GM19438 (cell line): ENCODE measurements around the gene CELF1.
"Not testable (repeated sequence)": the region's sequence is repeated elsewhere in the genome, so short reads cannot be mapped to it uniquely, and the experiment has no call there.

Experiments used
- ATAC-seq: cut with Tn5 transposase; IDR thresholded peaks from one replicate; pipeline ENCODE4 v1.9.1; 2021; ENCODE audit warnings: low read depth; ENCODE audit not compliant: unreplicated experiment

Gene CELF1

DNA sequence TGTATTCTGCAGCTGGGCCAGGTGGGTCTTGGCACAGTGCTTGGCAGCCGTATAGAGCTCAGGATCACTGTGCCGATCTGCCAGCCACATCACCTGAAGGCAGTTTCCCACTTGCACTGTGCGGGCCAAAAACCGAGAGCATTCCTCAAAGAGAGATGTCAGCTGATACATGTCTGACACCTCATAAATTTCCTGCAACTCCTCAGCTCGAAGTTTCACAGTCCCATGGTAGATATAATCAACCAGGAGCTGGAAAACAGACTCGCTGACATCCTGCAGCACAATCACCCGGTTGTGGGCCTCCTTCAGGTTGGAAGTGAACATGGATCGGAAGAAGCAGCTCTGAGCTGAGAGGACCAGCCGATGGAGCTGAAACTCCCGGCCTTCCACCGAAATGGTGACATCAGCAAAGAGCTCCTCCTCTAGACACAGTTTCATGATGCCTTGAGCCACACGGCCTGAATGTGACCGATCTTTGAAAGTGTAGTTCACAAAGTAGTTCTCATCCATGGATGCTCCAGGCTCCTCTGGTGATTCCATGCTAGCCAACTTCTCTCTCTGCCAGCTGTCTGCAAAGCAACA, 24.6 kb upstream of the CELF1 start:
- ATAC-seq = no peak

DNA sequence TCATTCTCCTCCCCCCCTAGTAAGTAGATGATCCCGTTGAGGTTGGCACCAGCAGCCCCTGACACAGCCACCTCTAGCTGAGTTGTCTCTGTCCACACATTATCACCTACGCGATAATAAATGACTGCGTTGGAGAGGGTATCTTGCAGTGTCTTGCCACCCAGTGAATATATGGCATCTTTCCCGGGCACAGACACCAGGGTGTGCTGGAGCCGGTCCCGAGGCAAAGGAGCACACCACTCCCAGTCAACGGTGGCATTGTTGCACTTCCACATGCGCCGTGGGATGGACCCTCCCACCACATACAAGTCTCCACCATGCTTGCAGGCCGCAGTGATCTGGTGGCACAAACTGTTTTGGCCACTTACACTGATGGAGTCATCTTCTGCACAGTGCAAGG, 20.4 kb upstream of the CELF1 start:
- ATAC-seq = no peak

DNA sequence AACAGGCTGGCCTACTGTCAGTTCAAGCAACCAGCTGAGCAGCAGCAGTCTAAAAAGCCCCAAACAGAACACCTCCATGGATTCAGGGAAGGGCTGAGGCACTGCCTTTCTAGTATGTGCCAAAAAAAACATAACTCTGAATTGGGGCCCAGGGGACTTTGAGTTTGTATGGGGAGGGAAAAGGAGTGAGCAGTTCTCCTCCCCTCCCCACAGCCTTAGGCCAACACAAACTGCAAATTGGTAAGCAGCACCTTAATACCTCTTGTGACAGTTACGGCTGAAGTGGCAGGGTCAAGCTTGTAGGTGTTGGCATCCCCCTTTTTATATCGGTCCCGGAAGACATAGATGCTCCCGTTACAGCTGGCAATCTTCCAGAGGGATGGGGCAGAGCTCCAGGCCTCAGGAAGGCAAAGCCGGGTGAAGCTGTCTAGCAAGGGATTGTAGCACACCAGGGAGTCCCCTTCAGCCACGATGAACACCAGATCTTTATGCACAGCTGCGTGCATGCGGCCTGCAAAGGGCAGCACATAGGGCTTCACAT, 19.9 kb upstream of the CELF1 start:
- ATAC-seq = no peak

DNA sequence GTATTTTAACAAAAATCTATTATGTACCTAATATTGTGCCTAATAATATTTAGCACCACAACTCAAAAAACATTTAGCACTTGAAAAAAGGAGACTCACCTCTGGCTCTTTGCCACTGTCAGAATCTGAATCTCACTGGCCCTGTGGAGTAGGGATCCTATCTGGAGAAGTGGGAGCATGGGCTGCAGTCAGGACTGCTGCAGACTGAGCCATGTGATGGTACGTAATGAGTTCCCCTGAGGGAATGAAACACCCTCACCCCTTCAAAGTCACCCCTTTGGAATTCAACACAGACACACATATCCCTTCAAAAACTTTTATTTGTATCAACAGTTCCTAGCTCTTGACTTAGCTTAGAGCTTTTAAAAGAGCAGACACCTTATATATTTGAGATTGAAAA, 19.0 kb upstream of the CELF1 start:
- ATAC-seq = no peak

DNA sequence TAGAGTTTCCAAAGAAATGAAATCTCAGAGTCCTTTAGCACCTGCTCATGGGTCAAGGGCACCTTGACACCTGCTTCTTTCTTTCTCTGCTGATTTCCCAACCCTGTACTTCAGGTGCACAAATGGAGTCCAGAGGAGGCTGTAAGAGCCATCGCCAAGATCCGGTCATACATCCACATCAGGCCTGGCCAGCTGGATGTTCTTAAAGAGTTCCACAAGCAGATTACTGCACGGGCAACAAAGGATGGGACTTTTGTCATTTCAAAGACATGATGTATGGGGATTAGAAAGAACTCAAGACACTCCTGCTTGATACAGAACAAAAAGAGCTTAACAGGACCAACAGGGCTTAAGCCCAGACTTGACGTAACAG, 18.4 kb upstream of the CELF1 start:
- ATAC-seq = no peak

DNA sequence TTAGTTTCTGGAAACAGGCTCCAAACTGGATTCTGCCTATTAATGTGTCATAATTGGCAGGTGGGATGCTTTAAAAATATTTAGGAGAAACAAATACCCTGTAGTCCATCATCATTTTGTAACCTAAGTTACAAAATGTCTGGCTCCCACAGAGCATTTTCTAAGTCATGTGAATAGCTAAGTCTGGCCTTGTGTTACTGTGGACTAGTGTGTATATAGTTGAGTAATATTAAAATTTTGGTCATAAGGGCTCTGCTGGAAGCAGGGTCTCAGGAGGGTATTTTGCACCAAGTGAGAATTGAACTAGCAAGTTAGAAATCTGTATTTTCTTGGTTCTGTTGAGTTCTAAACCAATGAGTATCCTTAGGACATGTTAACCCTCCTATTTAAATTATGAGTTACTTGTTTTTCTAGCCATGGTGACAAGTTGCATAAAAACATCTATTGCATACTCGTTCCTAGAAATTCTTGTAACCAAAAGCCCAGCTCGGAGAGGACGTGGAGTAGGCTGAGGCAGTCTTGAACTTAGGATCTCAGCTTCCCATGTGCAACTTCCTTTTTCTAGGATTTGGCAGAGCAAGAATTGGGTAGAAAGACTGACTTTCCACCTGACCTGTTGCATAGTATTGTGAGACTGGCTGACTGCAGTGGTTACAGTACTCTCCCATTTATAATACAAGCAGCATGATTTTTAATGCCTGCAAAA, 17.9 kb upstream of the CELF1 start:
- ATAC-seq = no peak

DNA sequence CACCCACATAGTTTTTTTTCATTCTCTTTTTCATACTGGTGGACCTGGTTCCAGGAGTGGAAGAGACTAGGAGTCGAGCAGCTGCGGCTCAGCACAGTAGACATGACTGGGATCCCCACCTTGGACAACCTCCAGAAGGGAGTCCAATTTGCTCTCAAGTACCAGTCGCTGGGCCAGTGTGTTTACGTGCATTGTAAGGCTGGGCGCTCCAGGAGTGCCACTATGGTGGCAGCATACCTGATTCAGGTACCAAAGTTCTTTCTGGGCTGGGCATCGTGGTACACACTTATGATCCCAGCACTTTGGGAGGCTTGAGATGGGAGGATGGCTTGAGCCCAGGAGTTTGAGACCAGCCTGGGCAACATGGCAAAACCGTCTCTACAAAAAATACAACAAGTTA, 16.7 kb upstream of the CELF1 start:
- ATAC-seq = no peak

DNA sequence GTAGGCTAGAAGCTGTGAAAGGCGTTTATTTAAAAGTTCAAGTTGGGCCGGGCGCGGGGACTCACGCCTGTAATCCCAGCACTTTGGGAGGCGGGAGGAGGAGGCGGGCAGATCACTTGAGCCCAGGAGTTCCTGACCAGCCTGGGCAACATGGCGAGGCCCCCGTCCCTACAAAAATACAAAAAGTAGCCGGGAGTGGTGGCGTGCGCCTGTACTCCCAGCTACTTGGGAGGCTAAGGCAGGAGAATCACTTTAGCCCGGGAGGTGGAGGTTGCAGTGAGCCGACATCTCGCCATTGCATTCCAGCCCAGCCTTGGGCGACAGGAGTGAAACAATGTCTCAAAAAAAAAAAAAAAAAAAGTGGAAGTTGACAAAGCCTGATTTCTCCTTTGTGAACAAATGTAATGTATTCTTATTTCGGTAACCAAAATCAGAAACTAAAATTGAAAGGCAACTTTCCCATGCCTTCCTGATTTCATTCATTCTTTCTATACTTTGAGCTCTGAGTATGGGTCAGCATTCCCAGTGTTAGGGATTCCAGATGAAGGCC, 13.3 kb upstream of the CELF1 start:
- ATAC-seq = no peak

DNA sequence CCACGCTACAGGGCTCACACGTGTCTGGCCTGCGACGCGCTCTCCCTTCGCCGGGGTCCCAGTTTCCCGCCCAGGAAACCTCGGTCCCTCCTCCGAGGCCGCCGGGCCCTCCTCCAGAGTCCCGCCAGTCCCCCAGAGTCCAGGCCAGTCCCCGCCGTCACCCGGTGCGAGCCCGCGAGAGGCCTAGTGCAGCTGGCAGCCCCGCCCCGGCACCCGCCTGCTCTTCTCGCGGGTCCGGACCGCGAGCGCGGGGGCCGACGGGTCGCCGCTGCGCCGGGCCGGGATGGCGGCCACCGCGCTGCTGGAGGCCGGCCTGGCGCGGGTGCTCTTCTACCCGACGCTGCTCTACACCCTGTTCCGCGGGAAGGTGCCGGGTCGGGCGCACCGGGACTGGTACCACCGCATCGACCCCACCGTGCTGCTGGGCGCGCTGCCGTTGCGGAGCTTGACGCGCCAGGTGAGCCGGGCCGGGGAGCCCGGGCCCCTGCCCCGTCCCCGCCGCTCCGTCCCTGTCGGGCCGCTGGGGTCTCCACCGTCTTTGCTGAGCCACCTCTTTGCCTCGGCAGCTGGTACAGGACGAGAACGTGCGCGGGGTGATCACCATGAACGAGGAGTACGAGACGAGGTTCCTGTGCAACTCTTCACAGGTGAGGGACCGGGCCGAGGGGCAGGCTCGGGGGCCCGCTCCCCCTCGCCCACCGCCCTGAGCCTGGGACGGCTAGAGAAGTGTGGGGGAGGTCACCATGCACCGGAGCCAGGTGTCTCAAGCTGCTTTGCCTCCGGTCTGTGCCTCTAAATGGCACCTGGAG, 12.6 kb upstream of the CELF1 start, which contains the start of gene PTPMT1:
Gene PTPMT1 (plus strand): TSS at position 260 of the 809 bp plus-strand sequence. CDS start 24 bp downstream, at position 284.
- peak; percentile 83 for ATAC-seq

DNA sequence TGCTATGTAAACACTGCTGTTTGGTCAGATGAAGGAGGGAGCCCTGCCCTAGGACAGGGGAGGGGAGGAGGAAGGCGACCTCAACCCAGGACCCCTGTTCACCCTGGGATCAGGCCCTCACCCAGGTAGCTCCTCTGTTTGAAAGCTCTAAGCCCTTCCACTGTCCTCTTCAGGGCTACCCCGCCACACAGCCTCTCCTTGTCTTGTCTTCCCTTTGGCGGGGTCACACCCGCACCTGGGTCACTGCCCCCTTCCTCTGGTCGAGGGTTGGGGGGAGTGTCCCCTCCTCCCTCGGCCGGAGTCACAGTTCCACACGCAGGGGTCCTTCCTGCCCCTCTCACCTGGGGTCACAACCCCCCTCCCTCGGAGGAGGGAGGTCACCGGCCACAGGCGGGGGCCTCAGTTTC, 12.0 kb upstream of the CELF1 start:
- ATAC-seq = peak; percentile 21

DNA sequence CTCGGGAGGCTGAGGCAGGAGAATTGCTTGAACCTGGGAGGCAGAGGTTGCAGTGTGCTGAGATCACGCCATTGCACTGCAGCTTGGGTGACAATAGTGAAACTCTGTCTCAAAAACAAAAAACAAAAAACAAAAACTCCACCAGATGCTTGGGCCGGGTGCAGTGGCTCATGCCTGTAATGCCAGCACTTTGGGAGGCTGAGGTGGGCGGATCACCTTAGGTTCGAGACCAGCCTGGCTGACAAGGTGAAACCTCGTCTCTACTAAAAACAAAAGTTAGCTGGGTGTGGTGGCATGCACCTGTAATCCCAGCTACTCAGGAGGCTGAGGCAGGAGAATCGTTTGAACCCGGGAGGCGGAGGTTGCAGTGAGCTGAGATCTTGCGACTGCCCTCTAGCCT, 11.4 kb upstream of the CELF1 start:
- not testable (repeated sequence) for ATAC-seq

DNA sequence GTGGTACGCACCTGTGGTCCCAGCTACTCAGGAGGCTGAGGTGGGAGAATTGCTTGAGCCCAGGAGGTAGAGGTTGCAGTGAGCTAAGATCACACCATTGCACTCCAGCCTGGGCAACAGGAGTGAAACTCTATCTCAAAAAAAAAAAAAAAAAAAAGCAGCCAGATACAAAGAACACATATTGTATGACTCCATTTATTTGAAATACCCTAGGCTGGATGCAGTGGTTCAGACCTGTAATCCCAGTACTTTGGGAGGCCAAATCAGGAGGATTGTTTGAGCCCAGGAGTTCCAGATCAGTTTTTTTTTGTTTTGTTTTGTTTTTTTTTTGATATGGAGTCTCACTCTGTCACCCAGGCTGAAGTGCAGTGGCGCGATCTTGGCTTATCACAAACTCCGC, 9.5 kb upstream of the CELF1 start:
- ATAC-seq = not testable (repeated sequence)

DNA sequence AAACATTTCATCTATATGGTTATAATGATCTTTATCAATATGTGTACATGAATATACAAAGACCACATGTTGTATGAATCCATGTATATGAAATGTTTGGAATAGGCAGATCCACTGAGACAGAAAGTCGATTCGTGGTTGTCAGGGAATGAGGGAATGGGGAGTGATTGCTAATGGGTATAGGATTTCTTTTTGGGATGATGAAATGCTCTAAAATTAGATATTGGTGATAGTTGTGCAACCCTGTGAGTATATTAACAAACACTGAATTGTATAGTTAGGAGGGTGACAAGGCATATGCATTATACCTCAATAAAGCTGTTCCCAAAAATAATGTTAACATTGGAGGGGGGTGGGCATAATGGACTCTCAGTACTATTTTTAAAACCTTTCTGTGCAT, 7.5 kb upstream of the CELF1 start:
- no peak for ATAC-seq

DNA sequence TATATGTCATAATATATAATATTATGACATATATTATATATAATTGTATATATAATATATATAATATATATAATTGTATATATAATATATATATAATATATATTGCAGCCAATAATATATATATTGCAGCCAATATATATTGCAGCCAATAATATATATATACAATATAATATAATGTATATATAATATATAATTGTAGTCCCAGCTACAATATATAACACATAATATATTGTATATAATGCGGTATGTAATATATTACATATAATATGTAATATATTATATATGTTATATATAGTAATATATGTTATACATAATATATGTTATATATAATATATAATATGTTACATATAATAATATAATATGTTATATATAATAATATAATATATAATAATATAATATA, 5.8 kb upstream of the CELF1 start:
- ATAC-seq = no peak

DNA sequence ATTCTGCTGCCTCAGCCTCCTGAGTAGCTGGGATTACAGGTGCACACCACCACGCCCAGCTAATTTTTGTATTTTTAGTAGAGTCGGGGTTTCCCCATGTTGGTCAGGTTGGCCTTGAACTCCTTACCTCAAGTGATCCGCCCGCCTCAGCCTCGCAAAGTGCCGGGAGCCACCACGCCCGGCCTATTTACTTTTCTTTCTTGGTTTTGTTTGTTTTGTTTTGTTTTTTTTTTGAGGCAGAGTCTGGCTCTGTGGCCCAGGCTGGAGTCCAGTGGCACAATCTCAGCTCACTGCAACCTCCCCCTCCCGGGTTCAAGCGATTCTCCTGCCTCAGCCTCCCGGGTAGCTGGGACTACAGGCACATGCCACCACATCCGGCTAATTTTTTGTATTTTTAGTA, 4.1 kb upstream of the CELF1 start:
- not testable (repeated sequence) for ATAC-seq

DNA sequence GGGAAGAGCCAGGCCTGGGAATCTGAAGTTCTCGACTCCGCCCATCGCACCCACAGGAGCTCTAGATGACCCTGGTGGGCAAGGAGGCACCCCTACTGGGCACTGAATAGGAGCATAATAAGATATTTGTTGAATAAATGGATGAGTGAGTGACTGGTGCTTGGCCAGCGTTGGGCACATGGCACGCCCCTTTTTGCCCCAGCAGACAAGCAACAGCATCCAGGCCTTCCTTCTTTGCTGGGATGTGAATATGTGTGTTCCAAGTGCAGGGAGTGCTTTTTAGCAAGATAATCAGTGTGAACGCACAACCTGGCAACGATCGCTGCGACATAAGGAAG, 443 bp upstream of the CELF1 start:
- peak; percentile 31 for ATAC-seq

DNA sequence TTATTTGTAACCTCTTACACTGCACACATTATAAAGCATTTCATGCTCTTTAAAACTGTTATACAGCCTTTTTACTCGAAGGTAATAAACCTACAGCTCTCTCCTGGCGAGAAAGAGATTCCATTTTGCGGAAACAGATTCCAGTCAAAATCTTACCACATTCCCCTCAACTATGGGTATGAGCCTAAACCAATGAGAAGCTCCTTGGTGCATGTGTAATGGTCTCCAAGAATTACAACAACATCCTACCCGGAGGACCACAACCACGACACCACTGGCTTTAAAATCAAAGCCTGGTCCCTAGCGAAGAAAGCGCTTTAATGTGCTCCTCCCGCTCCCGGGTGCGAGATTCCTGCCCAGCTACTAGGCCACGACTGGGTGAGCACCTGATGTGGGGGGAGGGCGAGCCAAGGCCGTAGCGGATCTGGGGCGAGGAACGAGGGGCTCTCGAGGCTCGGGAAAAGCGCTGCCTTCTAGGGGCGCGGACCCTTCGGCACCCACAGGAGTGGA, 821 bp downstream of the CELF1 start:
- ATAC-seq = peak; percentile 1

DNA sequence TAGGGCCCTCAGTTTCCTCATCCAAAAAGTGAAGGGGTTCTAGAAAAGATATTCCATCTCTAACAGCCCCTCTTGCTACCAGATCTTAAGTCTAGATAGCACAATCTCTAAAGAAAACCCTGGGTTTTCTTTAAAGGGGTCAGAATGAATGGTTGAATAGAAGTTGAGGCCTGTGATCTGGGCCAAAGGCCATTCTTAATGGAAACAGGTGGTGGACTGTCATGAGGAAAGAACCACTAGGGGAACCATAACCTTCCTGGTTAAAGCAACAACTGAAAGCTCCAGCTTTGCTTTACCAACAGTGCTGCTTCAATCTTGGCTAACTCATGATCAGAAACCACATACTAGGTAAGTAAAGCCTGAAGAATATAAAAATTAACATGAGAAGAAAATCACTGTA, 1.8 kb downstream of the CELF1 start:
- ATAC-seq = no peak

DNA sequence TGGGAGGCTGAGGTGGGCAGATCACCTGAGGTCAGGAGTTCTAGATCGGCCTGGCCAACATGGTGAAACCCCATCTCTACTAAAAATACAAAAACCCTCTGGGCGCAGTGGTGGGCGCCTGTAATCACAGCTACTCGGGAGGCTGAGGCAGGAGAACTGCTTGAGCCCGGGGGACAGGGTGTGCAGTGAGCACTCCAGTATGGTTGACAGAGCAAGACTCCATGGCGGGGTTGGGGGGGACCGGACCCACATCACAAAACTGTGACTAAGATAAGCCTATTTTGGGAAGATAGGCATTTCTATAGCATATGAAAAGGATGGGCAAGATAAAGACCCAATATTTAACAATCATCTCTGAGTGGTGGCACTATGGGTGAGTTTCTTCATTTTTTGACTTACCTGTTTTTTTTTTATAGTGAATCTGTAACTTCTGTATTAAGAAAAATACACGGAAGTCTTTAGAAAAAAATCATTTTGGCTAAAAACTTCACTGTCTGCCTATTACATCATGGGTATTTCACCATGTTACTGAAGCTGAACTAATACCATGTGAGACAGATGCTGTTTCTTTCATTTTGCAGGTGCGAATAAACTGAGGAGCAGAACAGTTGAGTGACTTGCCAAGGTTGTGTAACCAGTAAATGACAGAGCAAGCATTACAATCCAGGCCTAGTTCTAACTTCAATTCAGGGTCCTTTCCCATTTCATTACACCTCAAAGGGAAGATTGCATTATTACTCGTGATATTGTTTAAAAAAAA, 2.5 kb downstream of the CELF1 start:
- no peak for ATAC-seq

DNA sequence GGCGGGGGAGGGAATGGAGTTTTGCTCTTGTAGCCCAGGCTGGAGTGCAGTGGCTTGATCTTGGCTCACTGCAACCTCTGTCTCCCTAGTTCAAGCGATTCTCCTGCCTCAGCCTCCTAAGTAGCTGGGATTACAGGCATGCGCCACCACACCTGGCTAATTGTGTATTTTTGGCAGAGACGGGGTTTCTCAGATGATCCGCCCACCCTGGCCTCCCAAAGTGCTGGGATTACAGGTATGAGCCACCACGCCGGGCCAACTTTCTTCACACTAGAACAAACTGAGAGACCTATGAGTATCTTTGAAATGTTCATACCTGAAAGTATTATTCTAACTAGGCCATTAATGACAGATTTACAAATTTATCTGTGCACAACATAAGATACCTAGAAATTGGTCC, 6.7 kb downstream of the CELF1 start:
- ATAC-seq = not testable (repeated sequence)
